HTR-8/SVneo (cell line): ENCODE measurements around the gene DHX29.
A peak's percentile ranks its signal among the peaks of the same experiment; 100 is the strongest.

Experiments used
- DNase-seq: peaks from one replicate; pipeline ENCODE4 v3.0.0; 2011; ENCODE audit warnings: low spot score, mixed read lengths; ENCODE audit not compliant: insufficient read length
- FAIRE-seq: peaks from 2 replicates; lab custom pipeline; 2011; peaks lifted over from hg19 to GRCh38; lab: Jason Lieb, UNC

DHX29 gene, protein sequence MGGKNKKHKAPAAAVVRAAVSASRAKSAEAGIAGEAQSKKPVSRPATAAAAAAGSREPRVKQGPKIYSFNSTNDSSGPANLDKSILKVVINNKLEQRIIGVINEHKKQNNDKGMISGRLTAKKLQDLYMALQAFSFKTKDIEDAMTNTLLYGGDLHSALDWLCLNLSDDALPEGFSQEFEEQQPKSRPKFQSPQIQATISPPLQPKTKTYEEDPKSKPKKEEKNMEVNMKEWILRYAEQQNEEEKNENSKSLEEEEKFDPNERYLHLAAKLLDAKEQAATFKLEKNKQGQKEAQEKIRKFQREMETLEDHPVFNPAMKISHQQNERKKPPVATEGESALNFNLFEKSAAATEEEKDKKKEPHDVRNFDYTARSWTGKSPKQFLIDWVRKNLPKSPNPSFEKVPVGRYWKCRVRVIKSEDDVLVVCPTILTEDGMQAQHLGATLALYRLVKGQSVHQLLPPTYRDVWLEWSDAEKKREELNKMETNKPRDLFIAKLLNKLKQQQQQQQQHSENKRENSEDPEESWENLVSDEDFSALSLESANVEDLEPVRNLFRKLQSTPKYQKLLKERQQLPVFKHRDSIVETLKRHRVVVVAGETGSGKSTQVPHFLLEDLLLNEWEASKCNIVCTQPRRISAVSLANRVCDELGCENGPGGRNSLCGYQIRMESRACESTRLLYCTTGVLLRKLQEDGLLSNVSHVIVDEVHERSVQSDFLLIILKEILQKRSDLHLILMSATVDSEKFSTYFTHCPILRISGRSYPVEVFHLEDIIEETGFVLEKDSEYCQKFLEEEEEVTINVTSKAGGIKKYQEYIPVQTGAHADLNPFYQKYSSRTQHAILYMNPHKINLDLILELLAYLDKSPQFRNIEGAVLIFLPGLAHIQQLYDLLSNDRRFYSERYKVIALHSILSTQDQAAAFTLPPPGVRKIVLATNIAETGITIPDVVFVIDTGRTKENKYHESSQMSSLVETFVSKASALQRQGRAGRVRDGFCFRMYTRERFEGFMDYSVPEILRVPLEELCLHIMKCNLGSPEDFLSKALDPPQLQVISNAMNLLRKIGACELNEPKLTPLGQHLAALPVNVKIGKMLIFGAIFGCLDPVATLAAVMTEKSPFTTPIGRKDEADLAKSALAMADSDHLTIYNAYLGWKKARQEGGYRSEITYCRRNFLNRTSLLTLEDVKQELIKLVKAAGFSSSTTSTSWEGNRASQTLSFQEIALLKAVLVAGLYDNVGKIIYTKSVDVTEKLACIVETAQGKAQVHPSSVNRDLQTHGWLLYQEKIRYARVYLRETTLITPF (N-terminal part only)

GRCh38 chr5:55307383-55308253 lies at the start of gene DHX29, which contains the start of gene MTREX:
Gene DHX29, minus strand, starts transcription at chr5:55307694. Its CDS starts 121 bp downstream, at chr5:55307573.
Gene MTREX, plus strand, starts transcription at chr5:55307989. Its CDS starts 25 bp downstream, at chr5:55308014.
- DNase-seq (peak; percentile 87), FAIRE-seq (peak; percentile 79)

DNA sequence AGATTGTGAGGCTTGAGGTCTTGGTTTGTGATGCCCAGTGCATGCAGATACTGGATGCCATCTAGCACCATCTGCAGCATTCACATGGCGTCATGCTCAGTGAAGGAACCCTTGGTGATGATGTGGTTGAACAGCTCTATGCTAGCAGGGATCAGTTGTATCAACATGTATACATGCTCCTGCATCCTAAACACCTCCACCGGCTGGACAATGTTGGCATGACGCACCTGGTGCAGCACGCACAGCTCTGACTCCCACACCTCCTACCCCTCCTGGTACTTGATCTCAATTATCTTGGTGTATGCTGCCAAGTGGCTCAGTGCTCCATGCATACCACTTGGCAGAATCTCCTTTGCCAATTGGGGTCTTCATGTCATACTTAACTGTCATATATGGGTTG lies 49.4 kb upstream of the DHX29 start:
- DNase-seq (no peak), FAIRE-seq (no peak)

- no peak for FAIRE-seq
- no peak for DNase-seq
Observed at GRCh38 chr5:55350754-55351153, 43.3 kb upstream of the DHX29 start.

DNA sequence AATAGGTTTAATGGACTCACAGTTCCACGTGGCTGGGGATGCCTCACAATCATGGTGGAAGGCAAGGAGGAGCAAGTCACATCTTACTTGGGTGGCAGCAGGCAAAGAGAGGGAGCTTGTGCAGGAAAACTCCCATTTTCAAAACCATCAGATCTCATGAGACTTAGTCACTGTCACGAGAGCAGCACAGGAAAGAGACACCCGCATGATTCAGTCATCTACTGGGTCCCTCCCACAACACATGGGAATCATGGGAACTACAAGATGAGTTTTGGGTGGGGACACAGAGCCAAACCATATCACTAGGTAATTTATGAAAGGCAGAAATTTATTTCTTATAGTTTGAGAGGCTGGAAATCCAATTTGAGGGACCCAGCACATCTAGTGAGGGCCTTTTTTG lies 40.3 kb upstream of the DHX29 start:
- FAIRE-seq: no peak
- DNase-seq: no peak

DNA sequence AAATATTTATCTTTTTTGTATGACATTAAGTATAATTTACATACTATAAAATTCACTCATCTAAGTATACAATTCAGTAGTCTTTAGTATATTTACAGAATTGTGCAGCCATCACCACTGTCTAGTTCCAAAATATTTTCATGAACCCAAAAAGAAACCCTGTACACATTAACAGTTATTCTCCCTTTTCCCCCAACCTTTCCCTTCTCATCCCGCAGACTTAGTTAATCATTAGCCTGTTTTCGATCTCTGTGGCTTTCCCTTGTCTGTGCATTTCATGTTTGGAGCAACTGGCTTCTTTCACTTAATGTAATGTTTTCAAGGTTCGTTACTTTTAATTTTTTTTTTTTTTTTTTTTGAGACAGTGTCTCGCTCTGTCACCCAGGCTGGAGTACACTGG lies 37.8 kb upstream of the DHX29 start:
- FAIRE-seq: no peak
- DNase-seq: no peak

DNA sequence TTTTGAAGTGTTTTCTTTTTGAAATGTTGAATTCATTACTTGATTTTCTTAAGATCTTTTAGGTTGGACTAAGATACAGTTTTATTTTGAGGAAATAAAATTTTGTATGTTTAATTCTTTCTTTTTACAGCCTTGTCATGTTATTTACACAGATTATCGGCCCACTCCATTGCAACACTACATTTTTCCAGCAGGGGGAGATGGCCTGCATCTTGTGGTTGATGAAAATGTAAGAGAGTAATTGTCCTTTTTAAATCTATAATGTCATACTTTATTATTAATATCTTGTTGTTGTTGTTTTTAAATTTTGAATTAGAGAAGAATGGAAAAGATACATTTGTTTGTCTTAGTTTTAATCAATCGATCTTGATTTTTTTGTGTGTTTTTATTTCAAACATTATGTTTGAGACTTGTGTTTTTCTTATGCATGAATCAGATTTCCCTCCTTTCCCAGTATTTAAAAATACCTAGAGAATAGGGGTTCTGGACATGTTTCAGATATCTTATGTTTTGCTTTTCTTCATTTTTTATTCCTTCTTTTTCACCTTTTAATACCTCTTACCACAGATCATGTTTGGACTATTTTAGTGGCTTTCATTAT lies 37.0 kb upstream of the DHX29 start:
- FAIRE-seq (no peak), DNase-seq (peak; percentile 27)

- FAIRE-seq (no peak), DNase-seq (no peak)
Observed at GRCh38 chr5:55343609-55344008, 36.1 kb upstream of the DHX29 start.

DNA sequence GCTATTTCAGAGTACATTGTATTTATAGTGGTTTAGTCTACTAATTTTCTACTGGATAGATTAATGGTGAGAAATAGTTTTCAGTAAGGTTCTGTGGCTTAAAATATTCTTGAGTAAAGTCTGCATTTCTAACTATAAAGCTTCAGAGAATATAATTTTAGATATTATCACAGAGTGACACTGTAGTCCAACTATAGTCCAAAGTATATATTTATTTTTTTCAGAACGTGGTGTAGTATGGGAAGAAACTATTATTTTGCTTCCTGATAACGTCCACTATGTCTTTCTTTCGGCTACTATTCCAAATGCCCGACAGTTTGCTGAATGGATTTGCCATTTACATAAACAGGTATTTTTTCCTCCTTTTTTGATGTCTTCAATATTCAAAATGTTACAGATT lies 35.6 kb upstream of the DHX29 start:
- DNase-seq: no peak
- FAIRE-seq: no peak

DNA sequence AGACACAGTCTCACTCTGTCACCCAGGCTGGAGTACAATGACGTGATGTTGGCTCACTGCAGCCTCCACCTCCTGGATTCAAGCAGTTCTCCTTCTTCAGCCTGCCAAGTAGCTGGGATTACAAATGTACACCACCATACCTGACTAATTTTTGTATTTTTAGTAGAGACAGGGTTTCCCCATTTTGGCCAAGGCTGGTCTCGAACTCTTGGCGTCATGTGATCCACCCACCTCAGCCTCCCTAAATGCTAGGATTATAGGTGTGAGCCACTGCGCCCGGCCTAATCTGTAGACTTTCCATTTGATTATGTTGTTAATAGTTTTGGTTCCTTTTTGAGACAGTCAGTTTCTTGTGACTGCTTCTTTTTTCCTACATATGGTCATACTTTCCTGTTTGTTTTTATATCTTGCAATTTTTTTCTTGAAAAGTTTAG lies 31.3 kb upstream of the DHX29 start:
- DNase-seq: no peak
- FAIRE-seq: no peak

DNA sequence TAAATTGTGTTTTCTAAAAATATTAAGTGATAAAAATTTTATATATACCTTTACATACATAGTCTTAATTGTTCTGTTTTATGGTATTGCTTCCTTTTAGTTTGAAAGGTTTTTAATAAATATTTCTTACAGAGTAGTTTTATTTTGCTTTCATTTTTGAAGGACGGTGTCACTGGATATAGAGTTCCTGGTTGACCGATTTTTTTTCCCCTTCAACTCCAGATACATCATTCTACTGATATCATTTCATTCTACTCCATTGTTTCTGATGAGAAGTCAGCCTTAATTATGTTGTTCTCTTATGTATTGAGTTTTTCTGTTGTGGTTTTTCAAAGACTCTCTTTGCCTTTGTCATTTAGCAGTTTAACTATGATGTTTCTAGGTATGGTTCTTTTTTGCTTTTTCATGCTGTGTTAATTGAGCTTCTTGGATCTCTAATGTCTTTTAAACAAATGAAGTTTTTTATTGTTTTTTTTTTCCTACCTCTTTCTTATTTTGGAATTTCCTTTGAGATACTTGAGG lies 30.7 kb upstream of the DHX29 start:
- DNase-seq: no peak
- no peak for FAIRE-seq

DNA sequence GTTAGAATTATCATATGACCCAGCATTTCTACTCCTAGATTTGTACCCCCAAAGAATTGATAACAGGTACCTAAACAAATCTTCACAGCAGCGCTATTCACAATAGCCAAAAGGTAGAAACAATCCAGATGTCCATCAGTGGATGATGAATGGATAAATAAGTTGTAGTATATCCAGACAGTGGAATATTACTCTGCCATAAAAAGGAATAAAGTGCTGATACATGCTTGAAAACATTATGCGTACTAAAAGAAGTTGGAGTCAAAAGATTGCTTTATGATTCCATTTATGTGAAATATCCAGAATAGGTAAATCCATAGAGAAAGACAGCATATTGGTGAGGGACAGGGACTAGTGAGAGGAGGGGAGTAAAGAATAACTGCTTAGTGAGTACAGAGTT lies 26.3 kb upstream of the DHX29 start:
- FAIRE-seq (no peak), DNase-seq (no peak)

DNA sequence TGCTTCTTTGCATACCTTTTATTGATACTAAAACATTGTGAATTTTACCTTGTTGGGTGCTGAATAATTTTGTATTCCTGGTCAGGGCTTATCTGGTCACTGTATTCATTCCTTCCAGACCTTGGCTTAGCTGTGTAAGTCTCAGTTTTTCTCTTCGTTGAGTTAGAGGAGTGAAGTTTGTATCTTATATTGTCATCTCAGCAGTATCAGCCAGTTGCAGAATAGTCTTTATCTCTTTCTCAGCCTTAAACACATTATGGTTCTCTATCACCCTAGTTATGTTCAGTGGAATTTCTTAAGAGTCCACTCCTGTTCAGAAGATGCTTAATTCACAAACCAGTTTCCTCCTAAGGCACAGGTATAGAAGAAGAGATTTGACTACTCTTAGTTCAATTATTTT lies 25.5 kb upstream of the DHX29 start:
- FAIRE-seq (no peak), DNase-seq (no peak)

DNA sequence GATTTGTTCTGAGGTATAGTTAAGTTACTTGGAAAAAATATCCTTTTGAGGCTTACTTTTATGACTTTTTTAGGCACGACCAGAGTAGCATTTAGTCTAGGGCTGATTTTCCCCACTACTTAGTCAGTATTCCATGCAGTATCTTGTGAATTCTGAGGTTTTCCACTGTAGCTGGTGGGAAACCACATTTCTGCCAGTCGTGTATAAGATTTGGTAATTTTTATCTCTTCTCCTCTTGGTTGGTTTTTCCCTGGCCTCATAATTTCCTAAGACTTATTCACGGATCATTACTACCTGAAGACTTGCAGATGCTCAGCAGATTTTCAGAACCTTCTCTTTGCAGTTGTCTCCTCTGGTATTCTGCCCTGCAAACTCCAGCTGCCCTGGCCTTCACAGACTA lies 23.8 kb upstream of the DHX29 start:
- no peak for FAIRE-seq
- DNase-seq: no peak

GRCh38 chr5:55327281-55327680 lies 19.8 kb upstream of the DHX29 start:
- no peak for FAIRE-seq
- DNase-seq: no peak

DNA sequence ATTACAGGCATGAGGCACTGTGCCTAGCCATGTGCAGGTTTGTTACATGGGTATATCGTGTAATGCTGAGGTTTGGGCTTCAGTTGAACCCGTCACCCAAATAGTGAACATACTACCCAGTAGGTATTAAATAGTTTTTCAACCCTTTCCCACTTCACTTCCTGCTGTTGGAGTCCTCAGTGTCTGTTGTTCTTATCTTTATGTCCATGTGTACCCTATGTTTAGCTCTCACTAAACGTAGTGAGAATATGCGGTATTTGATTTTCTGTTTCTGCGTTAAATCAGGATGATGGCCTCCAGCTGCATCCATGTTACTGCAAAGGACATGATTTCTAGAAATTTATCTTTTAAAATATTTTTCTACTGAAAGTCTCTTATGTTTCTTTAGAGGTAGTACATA lies 18.1 kb upstream of the DHX29 start:
- FAIRE-seq (no peak), DNase-seq (no peak)

DNA sequence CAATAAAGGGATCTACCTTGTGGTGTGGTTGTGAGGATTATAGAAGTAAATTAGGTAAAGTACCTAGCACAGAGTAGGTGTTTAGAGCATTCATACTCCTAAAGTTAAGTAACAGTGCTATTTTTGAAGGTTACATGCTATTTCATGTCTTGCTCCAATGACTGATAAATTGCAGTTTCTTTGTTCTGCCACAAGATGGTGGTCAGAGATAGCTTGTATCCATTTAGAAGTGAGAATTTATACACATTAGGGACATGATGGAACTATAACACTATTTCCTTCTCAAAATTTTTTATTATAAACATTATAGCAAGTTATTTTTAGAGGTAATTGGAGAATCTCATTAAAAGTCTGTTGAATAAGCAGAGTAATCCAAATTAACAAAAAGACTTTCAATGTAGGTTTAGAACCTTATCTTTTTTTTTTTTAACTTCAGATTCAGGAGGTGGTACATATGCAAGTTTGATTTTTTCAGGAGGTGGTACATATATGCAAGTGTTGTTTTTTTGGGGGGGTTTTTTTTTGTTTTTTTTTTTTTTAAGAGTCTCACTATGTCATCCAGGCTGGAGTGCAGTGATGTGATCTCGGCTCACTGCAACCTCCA lies 17.4 kb upstream of the DHX29 start:
- FAIRE-seq: no peak
- peak; percentile 33 for DNase-seq

GRCh38 chr5:55324006-55324405 lies 16.5 kb upstream of the DHX29 start:
- peak; percentile 57 for FAIRE-seq
- no peak for DNase-seq

DNA sequence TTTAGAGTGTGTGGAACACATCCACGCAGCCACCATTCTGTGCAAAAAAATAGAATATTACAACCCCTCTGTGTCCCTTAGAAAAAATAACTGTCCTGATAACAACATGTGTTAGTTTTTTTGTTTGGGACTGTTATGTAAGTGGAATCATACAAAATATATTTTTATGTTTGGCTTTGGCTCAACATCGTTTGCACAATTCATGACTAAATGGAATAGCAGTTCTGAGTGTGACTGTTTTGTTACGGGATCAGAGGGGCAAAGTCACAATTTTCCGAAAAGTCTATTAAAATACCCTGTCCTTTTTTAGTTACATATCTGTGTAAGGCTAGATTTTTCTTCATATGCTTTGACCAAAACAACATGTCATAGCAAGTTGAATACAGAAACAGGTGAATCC lies 13.1 kb upstream of the DHX29 start:
- FAIRE-seq: no peak

More for the DNA sequence above, 13.1 kb upstream of the DHX29 start:
- DNase-seq: no peak
